Mesenchymal stem cell (in vitro differentiated cells and primary cell): ENCODE data around the gene SERPINB4.
"Not testable (repeated sequence)": the region's sequence is repeated elsewhere in the genome, so short reads cannot be mapped to it uniquely, and the experiment has no call there.

Source experiments
- DNase-seq: peaks from one replicate; pipeline ENCODE4 v3.0.0-alpha.2; 2013
- H2AFZ ChIP-seq: one replicate; pipeline ENCODE4 v1.6.1; 2013; ENCODE audit warnings: low read depth, mild to moderate bottlenecking, control low read depth, inconsistent platforms, low read length, moderate library complexity
- H2AK5ac ChIP-seq: 2 replicates; pipeline ENCODE4 v1.6.1; 2013; ENCODE audit warnings: low read length, moderate library complexity, mild to moderate bottlenecking, inconsistent platforms; ENCODE audit not compliant: severe bottlenecking
- H2BK120ac ChIP-seq: one replicate; pipeline ENCODE4 v1.6.1; 2013; ENCODE audit warnings: low read depth, mild to moderate bottlenecking, inconsistent platforms, low read length, moderate library complexity
- H2BK12ac ChIP-seq, 2 experiments: one replicate each; pipeline ENCODE4 v1.6.1; 2013; ENCODE audit warnings: inconsistent platforms in 2 of 2, low read length in 2 of 2, mild to moderate bottlenecking in 2 of 2, moderate library complexity in 2 of 2, control low read depth in 1 of 2
- H2BK15ac ChIP-seq: one replicate; pipeline ENCODE4 v1.6.1; 2013; ENCODE audit warnings: mild to moderate bottlenecking, low read depth, inconsistent platforms; ENCODE audit not compliant: poor library complexity, severe bottlenecking
- H2BK5ac ChIP-seq: 2 replicates; pipeline ENCODE4 v1.6.1; 2013; ENCODE audit warnings: low read depth, mild to moderate bottlenecking, low read length, control low read depth, inconsistent platforms; ENCODE audit not compliant: poor library complexity, severe bottlenecking
- H3K14ac ChIP-seq, 2 experiments: one replicate each; pipeline ENCODE4 v1.6.1; 2013; ENCODE audit warnings: inconsistent platforms in 2 of 2, low read length in 2 of 2, control low read depth in 1 of 2, mild to moderate bottlenecking in 1 of 2, moderate library complexity in 1 of 2
- H3K18ac ChIP-seq, 2 experiments: one replicate each; pipeline ENCODE4 v1.6.1; 2013; ENCODE audit warnings: inconsistent platforms in 2 of 2, low read length in 2 of 2, control low read depth in 1 of 2, low read depth in 1 of 2, mild to moderate bottlenecking in 1 of 2
- H3K23ac ChIP-seq, 2 experiments: one replicate each; pipeline ENCODE4 v1.6.1; 2013; ENCODE audit warnings: inconsistent platforms in 2 of 2, low read length in 2 of 2, mild to moderate bottlenecking in 2 of 2, moderate library complexity in 2 of 2, control low read depth in 1 of 2
- H3K27ac ChIP-seq: 2 replicates; pipeline ENCODE4 v1.5.1; 2013; ENCODE audit warnings: mild to moderate bottlenecking, moderate library complexity, low read length, control low read depth, inconsistent platforms; ENCODE audit not compliant: poor library complexity, severe bottlenecking
- H3K27me3 ChIP-seq, 2 experiments: 2 replicates each; pipeline versions ENCODE4 v1.6.1 to v1.7.0; 2013; ENCODE audit warnings: low read length in 2 of 2, mild to moderate bottlenecking in 2 of 2, moderate library complexity in 2 of 2, control low read depth in 1 of 2, inconsistent platforms in 1 of 2; ENCODE audit not compliant: control insufficient read depth in 1 of 2, insufficient read depth in 1 of 2
- H3K36me3 ChIP-seq, 2 experiments: 2 replicates each; pipeline versions ENCODE4 v1.6.1 to v1.7.0; 2013; ENCODE audit warnings: low read length in 2 of 2, control low read depth in 1 of 2, inconsistent platforms in 1 of 2, low read depth in 1 of 2, mild to moderate bottlenecking in 1 of 2; ENCODE audit not compliant: insufficient read depth in 2 of 2, control insufficient read depth in 1 of 2
- H3K4ac ChIP-seq, 2 experiments: one replicate each; pipeline ENCODE4 v1.6.1; 2013; ENCODE audit warnings: inconsistent platforms in 2 of 2, low read length in 2 of 2, mild to moderate bottlenecking in 2 of 2, moderate library complexity in 2 of 2, control low read depth in 1 of 2, low read depth in 1 of 2
- H3K4me1 ChIP-seq: 2 replicates; pipeline ENCODE4 v1.6.1; 2013; ENCODE audit warnings: low read depth, low read length, control low read depth; ENCODE audit not compliant: control insufficient read depth, insufficient read depth
- H3K4me2 ChIP-seq: 2 replicates; pipeline ENCODE4 v1.6.1; 2013; ENCODE audit warnings: low read length, mild to moderate bottlenecking, inconsistent platforms; ENCODE audit not compliant: poor library complexity, severe bottlenecking
- H3K4me3 ChIP-seq, 2 experiments: 2 replicates each; pipeline versions ENCODE4 v1.5.1 to v1.7.0; 2013; ENCODE audit warnings: low read length in 2 of 2, mild to moderate bottlenecking in 2 of 2, control low read depth in 1 of 2, low read depth in 1 of 2; ENCODE audit not compliant: insufficient read depth in 1 of 2
- H3K79me1 ChIP-seq: replicated peaks from 2 replicates; pipeline ENCODE4 v1.6.1; 2013; ENCODE audit warnings: mild to moderate bottlenecking, control low read depth, low read length, inconsistent platforms; ENCODE audit not compliant: poor library complexity, severe bottlenecking
- H3K9ac ChIP-seq: 2 replicates; pipeline ENCODE4 v1.7.0; 2013; ENCODE audit warnings: mild to moderate bottlenecking, low read length, moderate library complexity
- H3K9me3 ChIP-seq: 2 replicates; pipeline ENCODE4 v1.7.0; 2013; ENCODE audit warnings: mild to moderate bottlenecking, low read length; ENCODE audit not compliant: control insufficient read depth
- H4K8ac ChIP-seq: one replicate; pipeline ENCODE4 v1.6.1; 2013; ENCODE audit warnings: inconsistent platforms, mild to moderate bottlenecking, low read length, moderate library complexity
- H4K91ac ChIP-seq: one replicate; pipeline ENCODE4 v1.6.1; 2013; ENCODE audit warnings: mild to moderate bottlenecking, low read length, inconsistent platforms
- WGBS: methylation state at CpG from one replicate; pipeline ENCODE4 v1.1.7; 2013; ENCODE audit warnings: mixed read lengths; 5-methylcytosine and 5-hydroxymethylcytosine counted together

Gene SERPINB4

GRCh38 chr18:63644694-63645093 is 638 bp upstream of the SERPINB4 start:
- not testable (repeated sequence) for H3K4me1 ChIP-seq, H3K4me2 ChIP-seq, H2BK12ac ChIP-seq, H3K23ac ChIP-seq, H3K4ac ChIP-seq, H2BK120ac ChIP-seq, H3K14ac ChIP-seq, H4K91ac ChIP-seq, H3K9me3 ChIP-seq, H3K18ac ChIP-seq, H2BK5ac ChIP-seq, H2AK5ac ChIP-seq, H3K4me3 ChIP-seq, H3K27ac ChIP-seq, H3K9ac ChIP-seq, DNase-seq, H3K79me1 ChIP-seq, H3K36me3 ChIP-seq, H3K27me3 ChIP-seq, H4K8ac ChIP-seq, H2BK15ac ChIP-seq, H2AFZ ChIP-seq
- 100% methylated on average over 1 of the region's 1 CpG for WGBS

GRCh38 chr18:63642668-63643356 is 1.2 kb downstream of the SERPINB4 start:
- not testable (repeated sequence) for DNase-seq, H3K14ac ChIP-seq, H3K79me1 ChIP-seq, H3K4me2 ChIP-seq, H3K36me3 ChIP-seq, H2BK5ac ChIP-seq, H4K8ac ChIP-seq, H2AK5ac ChIP-seq, H3K18ac ChIP-seq, H3K9me3 ChIP-seq, H3K27me3 ChIP-seq, H2BK15ac ChIP-seq, H2BK120ac ChIP-seq, H3K4me1 ChIP-seq, H4K91ac ChIP-seq, H3K23ac ChIP-seq, H2BK12ac ChIP-seq, H3K9ac ChIP-seq, H2AFZ ChIP-seq, H3K4ac ChIP-seq, H3K27ac ChIP-seq, H3K4me3 ChIP-seq
- 88% methylated on average over 2 of the region's 4 CpGs for WGBS

GRCh38 chr18:63641157-63641680 is 2.8 kb downstream of the SERPINB4 start:
- not testable (repeated sequence) for H3K14ac ChIP-seq, H4K91ac ChIP-seq, H3K23ac ChIP-seq, H3K4me3 ChIP-seq, H2BK15ac ChIP-seq, H2AFZ ChIP-seq, H3K4me2 ChIP-seq, H3K4me1 ChIP-seq, H3K4ac ChIP-seq, H3K18ac ChIP-seq, H3K79me1 ChIP-seq, H3K9me3 ChIP-seq, H2BK12ac ChIP-seq, H2BK120ac ChIP-seq, H4K8ac ChIP-seq, H3K9ac ChIP-seq, H2BK5ac ChIP-seq, DNase-seq, H3K27ac ChIP-seq, H2AK5ac ChIP-seq, H3K27me3 ChIP-seq, H3K36me3 ChIP-seq
- WGBS = no CpG with 5 or more reads among the region's 4 CpGs

GRCh38 chr18:63637703-63638102 is 6.4 kb downstream of the SERPINB4 start:
- WGBS = 83% methylated on average over 6 of the region's 6 CpGs
- no peak overlapping the region for H2BK15ac ChIP-seq
- no peak overlapping the region for H2BK12ac ChIP-seq

More at GRCh38 chr18:63637703-63638102, 6.4 kb downstream of the SERPINB4 start:
- Histone ChIP-seq H3K9ac (no peak overlapping the region), H3K27ac (no peak overlapping the region), H3K4ac (no peak overlapping the region), H3K4me3 (no peak overlapping the region), H2AFZ (no peak overlapping the region), H3K23ac (no peak overlapping the region), H2BK120ac (no peak overlapping the region), H2BK5ac (no peak overlapping the region), H4K91ac (no peak overlapping the region), H3K4me2 (no peak overlapping the region), H3K27me3 (no peaks in the 10 kb centered on the region), H3K36me3 (no peaks in the 10 kb centered on the region), H3K18ac (no peak overlapping the region), H2AK5ac (no peak overlapping the region), H4K8ac (no peak overlapping the region), H3K14ac (no peak overlapping the region), H3K79me1 (no peaks in the 10 kb centered on the region), H3K9me3 (peaks cover 6% of the 10 kb centered on the region), H3K4me1 (no peaks in the 10 kb centered on the region)
- no peak for DNase-seq
